GM04503 (cell line): ENCODE results near the gene TLDC2.
"Not testable (repeated sequence)": the region's sequence is repeated elsewhere in the genome, so short reads cannot be mapped to it uniquely, and the experiment has no call there.

ENCODE experiments used
- DNase-seq: peaks from one replicate; pipeline ENCODE4 v3.0.0-alpha.2; 2012; ENCODE audit warnings: low read depth

Gene TLDC2

GRCh38 chr20:36916199-36916598, 40.3 kb downstream of the TLDC2 start:
- no peak for DNase-seq

DNA sequence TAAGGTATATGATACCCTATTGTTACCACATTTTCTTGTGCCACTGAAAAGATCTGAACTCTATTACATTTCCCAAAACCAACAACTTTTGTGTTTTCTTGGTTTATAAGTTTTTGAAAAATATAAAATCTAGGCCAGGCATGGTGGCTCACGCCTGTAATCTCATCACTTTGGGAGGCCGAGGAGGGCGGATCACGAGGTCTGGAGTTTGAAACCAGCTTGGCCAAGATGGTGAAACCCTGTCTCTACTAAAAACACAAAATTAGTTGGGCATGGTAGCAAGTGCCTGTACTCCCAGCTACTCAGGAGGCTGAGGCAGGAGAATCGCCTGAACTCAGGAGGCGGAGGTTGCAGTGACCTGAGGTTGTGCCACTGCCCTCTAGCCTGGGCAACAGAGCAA, 41.3 kb downstream of the TLDC2 start:
- no peak for DNase-seq

DNA sequence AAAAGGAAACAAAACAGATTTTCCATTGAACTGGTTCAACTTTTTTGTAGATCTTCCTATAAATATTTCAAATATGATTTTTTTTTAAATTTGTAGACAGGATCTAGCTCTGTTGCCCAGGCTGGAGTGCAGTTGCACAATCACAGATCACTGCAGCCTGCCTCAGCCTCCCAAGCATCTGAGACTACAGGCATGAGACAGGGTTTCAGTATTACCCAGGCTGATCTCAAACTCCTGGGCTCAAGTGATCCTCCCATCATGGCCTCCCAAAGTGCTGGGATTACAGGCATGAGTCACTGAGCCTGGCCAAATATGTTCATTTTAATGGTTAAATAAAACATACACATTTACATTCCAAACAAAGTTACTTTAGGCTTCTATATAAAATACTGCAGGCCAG, 42.0 kb downstream of the TLDC2 start:
- DNase-seq: no peak

DNA sequence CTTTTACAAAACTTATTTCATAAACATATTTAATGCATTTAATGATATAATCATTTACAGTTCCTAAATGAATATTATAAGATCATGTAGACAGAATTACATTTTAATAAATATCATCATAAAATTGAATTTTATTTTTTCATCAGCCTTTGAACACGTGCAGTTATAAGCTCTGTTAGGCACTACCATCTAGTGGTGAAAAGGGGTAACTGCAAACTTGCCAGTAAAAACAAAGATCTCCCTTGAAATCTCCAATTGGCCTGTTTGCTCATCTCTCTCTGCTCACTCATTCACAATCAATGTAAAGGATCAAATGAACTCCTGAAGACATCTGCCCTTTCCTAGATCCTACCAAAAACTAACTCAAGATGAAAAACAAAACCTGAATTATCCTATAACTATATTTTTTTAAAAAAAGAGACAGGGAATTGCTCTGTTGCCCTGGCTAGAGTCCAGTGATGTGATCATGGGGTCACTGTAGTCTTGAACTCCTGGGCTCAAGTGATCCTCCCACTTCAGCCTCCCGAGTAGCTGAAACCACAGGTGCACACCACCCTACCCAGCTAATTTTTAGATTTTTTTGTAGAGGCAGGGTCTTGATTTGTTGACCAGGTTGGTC, 43.9 kb downstream of the TLDC2 start:
- no peak for DNase-seq

DNA sequence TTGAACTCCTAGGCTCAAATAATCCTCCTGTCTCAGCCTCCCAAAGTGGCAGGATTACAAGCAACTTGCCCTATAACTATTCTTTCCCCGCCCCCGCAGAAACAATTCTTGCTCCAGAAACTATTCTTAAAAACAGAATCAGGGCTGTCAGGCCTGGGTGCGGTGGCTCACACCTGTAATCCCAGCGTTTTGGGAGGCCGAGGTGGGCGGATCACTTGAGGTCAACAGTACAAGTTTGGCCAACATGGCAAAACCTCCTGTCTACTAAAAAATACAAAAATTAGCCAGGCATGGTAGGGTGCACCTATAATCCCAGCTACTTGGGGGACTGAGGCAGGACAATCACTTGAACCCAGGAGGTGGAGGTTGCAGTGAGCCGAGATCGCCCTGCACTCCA, 44.4 kb downstream of the TLDC2 start:
- DNase-seq: no peak

DNA sequence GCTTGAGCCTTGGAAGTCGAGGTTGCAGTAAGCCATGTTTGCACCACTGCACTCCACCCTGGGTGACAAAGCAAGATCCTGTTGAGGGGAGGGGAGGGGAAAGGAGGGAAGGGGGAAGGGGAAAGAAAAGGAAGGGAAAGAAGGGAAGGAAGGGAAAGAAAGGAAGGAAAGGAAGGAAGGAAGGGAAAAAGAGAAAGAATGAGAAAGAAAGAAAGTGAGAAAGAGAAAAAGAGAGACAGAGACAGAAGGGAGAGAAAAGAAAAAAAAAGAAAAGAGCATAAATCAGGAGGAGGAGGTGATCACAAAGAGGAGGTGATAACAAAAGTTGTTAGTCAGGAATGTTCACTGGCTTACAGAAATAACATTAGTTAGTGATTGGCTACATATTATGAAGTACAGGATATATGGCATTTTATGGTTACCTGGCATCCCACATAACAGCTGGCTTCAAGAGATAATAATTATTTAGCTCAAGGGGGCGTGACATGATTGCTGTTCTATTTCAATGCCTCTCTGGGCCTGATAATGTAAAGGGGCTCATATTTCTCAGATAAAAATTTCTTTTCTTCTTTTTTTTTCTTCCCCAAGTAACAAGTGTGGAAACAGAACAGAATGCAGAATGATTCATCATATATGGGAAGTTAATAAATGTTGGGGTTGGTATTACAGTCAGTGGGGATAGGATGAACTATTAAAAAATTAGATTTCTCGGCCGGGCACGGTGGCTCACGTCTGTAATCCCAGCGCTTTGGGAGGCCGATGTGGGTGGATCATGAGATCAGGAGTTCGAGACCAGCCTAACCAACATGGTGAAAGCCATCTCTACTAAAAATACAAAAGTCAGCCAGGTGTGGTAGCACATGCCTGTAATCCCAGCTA, 48.5 kb downstream of the TLDC2 start:
- no peak for DNase-seq

DNA sequence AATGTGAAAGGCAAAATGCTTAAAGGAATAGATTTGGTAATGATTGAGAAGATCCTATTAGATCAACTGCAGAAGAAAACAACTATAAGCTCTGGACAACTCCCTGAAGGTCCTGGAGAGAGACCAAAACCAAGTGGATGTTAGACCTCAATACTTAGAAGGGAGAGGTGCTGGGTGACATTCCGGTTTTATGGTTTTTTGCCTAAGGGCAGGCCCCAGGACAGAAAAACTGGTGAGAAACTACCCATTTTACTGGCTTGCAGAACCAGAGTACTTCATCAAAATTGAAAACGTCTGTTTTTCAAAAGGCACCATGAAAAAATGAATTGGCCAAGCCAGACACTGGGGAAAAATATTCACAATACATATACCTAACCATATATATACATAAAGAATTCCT, 49.3 kb downstream of the TLDC2 start:
- DNase-seq: no peak

GRCh38 chr20:36926653-36927200, 50.8 kb downstream of the TLDC2 start:
- no peak for DNase-seq

DNA sequence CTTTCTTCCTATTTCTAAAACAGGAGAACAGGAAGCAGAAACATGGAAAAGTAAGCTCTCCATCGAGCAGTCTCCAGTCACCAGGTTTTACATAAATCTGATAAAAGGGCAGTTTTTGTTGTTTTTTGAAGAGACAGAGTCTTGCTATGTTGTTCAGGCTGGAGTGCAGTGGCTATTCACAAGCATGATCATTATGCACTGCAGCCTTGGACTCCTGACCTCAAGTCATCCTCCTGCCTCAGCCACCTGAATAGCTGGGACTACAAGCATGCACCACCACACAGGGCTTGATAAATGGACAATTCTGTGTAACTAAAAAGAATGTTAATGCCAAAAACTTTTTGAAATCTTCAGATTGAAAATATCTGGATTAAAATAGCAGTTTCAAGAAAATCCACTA, 51.8 kb downstream of the TLDC2 start:
- DNase-seq: no peak

DNA sequence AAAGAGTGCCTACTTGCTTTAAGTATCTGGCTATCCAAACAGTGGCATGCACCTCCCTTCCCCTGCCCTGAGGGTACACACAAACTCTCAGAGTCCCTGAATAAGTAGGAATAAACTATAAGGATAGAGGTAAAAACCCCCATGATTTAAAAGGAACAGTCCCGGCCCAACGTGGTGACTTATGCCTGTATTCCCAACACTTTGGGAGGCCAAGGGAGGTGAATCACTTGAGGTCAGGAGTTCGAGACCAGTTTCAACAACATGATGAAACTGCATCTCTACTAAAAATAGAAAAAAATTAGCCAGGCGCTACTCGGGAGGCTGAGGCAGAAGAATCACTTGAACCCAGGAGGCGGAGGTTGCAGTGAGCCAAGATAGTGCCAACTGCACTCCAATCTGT, 53.4 kb downstream of the TLDC2 start:
- DNase-seq: no peak

GRCh38 chr20:36929691-36930090, 53.8 kb downstream of the TLDC2 start:
- no peak for DNase-seq

GRCh38 chr20:36932067-36932466, 56.1 kb downstream of the TLDC2 start:
- not testable (repeated sequence) for DNase-seq

DNA sequence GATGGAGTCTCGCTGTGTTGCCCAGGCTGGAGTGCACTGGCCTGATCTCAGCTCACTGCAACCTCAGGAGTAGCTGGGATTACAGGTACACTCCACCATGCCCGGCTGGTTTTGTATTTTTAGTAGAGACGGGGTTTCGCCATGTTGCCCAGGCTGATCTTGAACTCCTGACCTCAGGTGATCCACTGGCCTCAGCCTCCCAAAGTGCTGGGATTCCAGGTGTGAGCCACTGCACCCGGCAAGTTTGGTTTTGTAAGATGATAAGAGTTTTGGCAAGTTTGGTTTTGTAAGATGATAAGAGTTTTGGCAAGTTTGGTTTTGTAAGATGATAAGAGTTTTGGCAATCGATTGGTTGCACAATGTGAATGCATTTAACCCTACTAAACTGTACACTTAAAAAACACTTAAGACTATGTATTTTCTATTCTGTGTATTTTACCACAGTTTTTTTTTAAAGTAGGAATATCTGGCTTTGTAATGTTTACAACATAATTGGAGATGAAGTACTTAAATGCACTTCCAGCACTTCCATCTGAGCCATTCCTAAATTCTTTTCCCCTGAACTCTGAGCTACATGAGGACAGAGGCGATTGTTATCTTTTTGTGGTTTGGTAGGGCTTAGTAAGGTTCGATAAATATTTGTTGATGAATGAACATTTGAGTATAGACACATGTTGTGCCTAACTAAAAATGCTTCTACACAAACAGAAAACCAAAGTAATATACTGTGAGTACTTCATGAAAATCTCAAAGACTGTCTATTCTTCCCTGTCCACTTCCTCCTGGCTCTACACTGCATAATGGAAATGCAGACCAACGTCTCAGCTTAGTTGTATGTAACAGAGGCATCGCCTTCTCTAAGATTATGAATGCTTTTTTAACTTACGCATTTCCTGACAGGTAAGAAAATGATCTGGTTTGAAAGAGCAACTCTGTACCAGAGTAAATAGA, 56.8 kb downstream of the TLDC2 start:
- DNase-seq: no peak

GRCh38 chr20:36933571-36933970, 57.6 kb downstream of the TLDC2 start:
- DNase-seq: not testable (repeated sequence)

GRCh38 chr20:36936341-36936740, 60.4 kb downstream of the TLDC2 start:
- DNase-seq: no peak

DNA sequence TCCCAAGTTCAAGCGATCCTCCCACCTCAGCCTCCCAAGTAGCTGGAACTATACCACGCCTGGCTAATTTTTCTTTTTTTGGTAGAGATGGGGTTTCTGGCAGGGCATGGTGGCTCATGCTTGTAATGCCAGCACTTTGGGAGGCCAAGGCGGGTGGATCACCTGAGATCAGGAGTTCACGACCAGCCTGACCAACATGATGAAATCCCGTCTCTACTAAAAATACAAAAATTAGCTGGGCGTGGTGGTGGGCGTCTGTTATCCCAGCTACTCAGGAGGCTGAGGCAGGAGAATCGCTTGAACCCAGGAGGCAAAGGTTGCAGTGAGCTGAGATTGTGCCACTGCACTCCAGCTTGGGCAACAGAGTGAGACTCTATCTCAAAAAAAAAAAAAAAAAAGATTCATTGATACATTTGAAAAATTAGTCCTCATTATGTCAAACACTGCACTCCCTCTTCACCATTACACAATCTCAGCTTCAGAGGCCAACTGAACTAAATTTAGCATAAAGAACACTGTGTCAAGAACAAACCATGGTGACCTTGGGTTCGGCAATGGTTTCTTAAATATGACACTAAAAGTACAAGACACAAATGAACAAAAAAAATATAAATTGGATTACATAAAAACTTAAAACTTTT, 60.9 kb downstream of the TLDC2 start:
- DNase-seq: not testable (repeated sequence)

DNA sequence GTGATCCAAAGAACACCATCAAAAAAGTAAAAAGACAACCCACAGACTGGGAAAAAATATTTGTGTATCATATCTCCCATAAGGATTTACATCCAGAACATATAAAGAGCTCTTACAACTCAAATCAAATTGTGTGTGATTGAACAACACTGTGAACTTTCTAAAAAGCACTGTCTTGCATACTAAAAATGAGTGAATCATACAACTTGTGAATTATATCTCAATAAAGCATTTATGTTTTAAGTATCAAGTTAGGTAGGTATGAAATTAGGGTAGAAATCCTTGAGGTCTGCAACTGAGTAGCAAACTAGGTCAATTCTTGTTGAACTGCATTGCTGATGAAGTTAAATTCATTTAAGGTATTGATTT, 61.4 kb downstream of the TLDC2 start:
- DNase-seq: no peak

- DNase-seq: no peak
These were observed 65.5 kb downstream of the TLDC2 start for GRCh38 chr20:36941401-36941835.
